CD1c-positive myeloid dendritic cell (primary cell): Measurements from ENCODE around the gene FAM222A.
"Not testable (repeated sequence)": the region's sequence is repeated elsewhere in the genome, so short reads cannot be mapped to it uniquely, and the experiment has no call there.

Experiments
- DNase-seq: peaks from one replicate; pipeline ENCODE4 v3.0.0-alpha.2; 2016; ENCODE audit errors: extremely low spot score

Gene FAM222A

GRCh38 chr12:109693653-109694600, 19.7 kb upstream of the FAM222A start:
- DNase-seq: no peak

- not testable (repeated sequence) for DNase-seq
Measured at GRCh38 chr12:109694629-109695028, 19.0 kb upstream of the FAM222A start.

GRCh38 chr12:109695416-109695815, 18.2 kb upstream of the FAM222A start:
- DNase-seq: no peak

DNA sequence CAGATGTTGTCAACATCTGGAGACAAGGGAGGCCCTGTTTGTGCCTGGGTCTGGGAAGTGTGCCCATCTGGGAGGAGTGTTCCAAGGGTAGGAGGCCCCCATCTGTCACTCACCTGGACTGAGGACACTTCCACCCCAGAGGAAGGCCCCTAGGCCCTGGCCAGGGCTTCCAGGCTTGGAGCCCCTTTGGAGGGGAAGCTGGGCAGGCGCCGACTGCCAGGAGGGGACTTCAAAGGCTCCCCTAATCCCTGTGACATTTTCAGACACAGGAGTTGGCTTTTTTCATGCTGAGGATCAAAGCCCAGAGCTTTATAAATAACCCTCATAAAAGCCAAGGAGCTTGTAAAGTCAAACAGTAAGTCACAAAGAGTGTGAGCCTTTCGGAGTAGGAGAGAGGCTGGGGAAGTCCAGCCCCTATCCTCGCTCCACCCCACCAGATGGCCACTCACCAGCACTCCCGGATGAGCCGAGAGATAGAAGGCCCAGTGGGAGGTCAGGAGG, 17.6 kb upstream of the FAM222A start:
- no peak for DNase-seq

GRCh38 chr12:109696485-109697269, 16.9 kb upstream of the FAM222A start:
- no peak for DNase-seq

- no peak for DNase-seq
Measured at GRCh38 chr12:109697270-109697553, 16.4 kb upstream of the FAM222A start.

GRCh38 chr12:109697877-109698468, 15.7 kb upstream of the FAM222A start:
- no peak for DNase-seq

DNA sequence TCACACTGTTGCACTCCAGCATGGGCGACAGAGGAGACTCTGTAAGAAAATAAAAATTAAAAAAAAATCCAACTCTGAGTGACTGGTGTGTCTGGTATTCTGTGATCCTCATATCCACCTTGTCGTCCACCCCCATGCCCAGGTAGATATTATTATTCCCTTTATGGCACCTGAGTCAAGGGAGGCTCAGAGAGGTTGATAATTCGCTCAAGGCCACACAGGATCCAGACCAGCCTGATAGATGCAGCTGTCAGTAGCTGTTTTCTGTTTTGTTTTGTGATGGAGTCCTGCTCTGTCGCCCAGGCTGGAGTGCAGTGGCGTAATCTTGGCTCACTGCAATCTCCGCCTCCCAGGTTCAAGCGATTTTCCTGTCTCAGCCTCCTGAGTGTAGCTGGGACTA, 14.8 kb upstream of the FAM222A start:
- no peak for DNase-seq

- no peak for DNase-seq
Measured at GRCh38 chr12:109701064-109701463, 12.6 kb upstream of the FAM222A start.

DNA sequence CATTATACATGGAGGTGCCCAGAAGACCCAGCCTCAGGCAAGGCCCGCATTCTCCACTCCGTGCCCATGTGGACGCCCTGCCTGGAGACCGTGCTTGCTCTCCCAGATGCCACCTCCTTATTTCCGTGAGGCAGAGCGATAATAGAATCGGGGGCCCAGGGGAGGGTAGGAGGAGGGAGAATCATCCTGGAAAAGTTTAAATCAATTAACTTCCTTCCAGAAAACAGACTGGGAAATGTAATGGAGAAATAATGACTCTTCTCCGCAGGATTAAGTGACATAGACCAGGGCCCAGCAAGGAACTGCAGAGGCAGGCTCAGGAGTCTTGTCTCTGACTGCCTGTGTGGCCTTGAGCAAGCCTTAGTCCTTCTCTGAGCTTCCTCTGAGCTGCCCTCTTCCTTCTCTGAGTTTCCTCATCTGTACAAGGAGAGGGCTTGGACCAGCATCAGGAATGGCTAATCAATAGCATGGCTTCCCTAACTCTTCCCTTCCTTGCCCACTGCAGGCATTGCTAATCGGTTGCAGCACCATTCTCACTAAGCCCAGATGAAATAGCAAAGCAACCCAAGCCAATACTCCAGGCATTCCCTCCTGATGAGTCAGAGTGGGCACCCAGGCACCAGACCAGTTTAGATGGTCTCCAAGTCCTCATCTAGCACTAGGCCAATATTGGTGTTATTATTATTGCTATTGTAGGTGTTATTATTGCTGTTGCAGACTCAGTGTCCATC, 11.3 kb upstream of the FAM222A start:
- DNase-seq: no peak

- DNase-seq: no peak
Measured at GRCh38 chr12:109703684-109704083, 9.9 kb upstream of the FAM222A start.

DNA sequence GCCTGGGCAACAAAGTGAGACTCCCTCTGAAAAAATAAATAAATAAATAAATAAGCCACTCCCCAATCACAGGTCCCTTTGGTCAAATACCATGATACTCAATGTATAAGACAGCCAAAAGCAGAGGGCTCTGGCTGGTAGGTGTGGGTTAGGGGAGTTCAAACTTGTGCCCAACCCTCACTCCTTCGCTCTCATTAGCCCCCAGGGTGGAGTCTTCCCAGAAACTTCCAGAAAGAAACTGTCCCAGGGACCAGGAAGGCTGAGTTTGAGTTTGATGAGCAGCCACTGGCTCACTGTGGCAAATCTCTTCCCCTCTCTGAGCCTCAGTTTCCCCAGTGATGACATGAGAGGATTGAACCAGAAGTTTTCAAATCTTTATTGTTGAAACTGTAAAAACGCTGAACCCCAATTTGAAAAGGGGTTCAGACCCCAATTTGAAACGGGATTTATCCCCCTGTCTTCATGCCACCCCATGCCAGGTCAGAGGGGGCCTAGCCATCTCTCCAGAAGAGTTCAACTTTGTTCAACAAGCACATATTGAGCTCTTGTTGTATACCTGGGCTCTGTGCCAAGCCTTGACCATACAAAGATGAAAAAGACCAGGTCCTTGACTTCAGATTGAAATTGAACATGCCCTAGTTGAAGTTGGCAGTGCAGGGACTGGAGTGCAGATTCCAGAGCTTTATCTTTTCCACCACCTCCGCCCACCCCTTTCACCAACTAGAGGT, 9.1 kb upstream of the FAM222A start:
- no peak for DNase-seq

- DNase-seq: no peak
Measured at GRCh38 chr12:109705291-109705690, 8.3 kb upstream of the FAM222A start.

DNA sequence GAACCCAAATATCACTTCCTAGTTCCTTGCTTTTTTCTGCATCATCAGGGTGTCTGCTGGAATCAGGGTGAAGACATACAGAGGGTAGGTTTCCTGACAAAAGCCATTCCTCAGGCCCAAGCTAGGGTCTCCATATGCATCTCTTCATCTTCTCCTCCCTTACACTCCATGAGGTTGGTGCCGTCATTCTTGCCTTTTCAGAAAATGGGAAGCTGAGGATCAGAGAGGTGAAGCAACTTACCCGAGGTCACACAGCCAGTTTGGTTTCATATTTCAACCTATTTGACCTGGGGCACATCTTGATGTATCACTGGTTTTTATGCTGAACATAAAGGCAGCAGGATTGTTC, 7.3 kb upstream of the FAM222A start:
- no peak for DNase-seq

GRCh38 chr12:109706747-109707469, 6.7 kb upstream of the FAM222A start:
- DNase-seq: no peak

DNA sequence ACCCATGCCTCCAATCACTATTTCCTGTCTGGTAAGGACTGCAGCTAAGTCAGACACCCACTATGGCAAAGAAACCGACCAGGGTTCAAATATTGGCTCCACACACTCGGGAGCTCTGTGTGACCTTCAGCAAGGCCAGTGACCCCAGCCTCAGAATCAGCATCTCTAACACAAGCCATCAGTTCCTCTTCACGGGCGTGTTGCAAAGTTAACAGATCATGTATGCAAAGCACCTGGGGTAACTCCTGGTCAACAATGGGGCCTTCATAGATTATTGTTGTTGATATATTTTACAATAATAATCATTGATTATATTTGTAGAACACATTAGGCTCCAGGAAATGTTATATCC, 6.2 kb upstream of the FAM222A start:
- DNase-seq: no peak

- DNase-seq: no peak
Measured at GRCh38 chr12:109708939-109709338, 4.7 kb upstream of the FAM222A start.

DNA sequence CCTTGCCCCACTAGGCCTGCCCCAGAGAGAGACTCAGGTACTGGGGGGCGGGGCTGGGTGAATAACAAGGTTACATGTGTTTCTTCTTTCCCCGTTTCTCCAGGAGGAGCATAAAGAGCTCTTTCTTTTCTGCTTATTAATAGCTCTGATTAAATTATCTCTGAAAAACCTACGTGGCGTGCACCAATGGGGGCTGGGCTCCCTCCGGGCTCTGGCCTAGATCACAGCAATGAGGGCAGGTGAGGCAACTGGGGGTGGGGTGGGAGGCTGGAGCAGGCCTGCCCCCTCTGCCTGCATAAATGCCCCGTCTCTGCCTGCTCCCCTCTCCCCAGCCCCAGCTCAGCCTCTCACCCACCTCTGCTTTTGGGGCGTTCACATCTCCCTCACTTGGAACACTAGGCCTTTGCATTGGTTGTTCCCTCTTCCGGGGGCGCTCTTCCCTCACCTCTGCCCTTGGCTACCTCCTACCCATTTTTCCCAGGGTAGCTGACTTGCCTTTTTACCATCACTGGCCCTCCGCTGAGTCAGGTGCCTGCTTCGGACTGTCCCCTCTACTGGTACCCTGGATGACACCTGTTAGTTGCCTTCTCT, 4.1 kb upstream of the FAM222A start:
- no peak for DNase-seq

DNA sequence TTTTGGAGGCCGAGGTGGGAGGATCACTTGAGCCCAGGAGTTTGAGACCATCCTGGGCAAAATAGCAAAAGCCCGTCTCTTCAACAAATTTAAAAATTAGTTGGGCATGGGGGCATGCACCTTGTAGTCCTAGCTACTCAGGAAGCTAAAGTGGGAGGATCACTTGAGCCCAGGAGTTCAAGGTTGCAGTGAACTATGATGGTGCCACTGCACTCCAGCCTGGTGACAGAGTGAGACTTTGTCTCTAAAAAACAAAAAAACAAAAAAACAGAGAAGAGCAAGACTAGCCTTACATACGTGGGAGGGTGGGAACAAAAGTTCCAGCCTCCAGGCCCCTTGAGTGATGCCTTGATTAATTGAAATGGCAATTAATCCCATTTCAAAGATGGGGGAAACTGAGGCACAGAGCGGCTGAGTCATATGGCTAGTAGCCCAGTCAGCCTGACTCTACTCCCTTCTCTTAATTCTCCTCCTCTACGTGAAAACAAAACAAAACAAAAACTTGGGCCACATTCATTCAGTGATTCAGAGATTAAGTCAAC, 3.3 kb upstream of the FAM222A start:
- no peak for DNase-seq
